Embryonic facial prominence (tissue), 1 donor: ENCODE measurements around the gene C3orf80.
"Not testable (repeated sequence)": the region's sequence is repeated elsewhere in the genome, so short reads cannot be mapped to it uniquely, and the experiment has no call there.

Experiments used
- DNase-seq: peaks from one replicate; pipeline ENCODE4 v3.0.0-alpha.2; 2016; ENCODE audit errors: extremely low spot score

Gene C3orf80

GRCh38 chr3:160213191-160213590 is 12.0 kb upstream of the C3orf80 start:
- DNase-seq, result no peak

GRCh38 chr3:160217675-160218074 is 7.5 kb upstream of the C3orf80 start:
- no peak for DNase-seq

DNA sequence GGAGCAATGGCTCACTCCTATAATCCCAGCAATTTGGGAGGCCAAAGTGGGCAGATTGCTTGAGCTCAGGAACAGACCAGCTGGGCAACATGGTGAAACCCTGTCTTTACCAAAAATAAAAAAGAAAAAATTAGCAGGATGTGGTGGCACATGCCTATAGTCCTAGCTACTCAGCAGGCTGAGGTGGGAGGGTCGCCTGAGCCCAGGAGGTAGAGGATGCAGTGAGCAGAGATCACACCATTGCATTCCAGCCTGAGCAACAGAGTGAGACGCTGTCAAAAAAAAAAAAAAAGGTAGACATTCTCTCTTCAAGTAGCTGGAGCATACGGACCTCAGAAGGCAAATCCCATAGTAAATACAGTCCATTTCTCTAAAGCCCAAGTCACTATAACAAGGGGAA is 7.1 kb upstream of the C3orf80 start:
- no peak for DNase-seq

GRCh38 chr3:160220038-160220437 is 5.2 kb upstream of the C3orf80 start:
- DNase-seq, result no peak

GRCh38 chr3:160221019-160221418 is 4.2 kb upstream of the C3orf80 start:
- DNase-seq, result no peak

DNA sequence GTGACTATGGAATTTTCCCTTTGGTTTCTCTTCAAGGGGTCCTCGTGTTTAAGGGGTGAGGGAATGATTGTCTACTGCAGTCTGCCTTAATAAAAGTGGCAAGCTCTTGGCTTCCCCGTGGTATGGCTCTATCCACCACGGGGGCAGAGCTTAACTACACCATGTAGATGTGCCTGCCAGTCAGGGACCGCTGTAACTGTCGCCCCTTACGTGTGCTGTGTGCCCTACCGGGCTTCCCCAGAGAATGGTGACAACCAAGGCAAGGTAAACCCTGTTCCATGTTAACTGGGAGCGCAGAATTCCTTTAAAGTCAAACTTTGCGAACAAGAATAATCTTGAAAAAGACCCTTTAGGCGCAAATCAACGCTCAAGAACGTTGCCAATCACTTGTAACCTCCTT is 966 bp upstream of the C3orf80 start:
- no peak for DNase-seq

DNA sequence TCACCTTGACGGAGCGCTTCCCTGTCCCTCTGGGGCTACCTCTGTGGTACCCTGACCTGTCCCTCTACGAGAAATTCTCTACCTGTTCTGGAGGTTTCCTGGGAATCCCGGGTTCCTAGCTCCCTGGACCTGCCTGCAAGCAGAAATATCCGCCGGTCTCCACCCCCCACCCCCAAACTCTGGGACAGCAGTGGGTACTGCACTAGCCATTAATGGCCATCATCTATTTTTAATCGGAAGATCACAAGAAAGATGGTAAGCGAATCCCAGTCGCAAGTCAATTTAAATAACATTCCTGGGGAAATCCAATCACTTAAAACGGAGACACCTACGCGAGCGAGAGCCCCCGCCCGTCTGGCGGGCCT is 429 bp upstream of the C3orf80 start:
- no peak for DNase-seq

GRCh38 chr3:160226026-160226907 is 1.0 kb downstream of the C3orf80 start:
- no peak for DNase-seq

- DNase-seq, result no peak
Measured at GRCh38 chr3:160227419-160227818, 2.2 kb downstream of the C3orf80 start.

DNA sequence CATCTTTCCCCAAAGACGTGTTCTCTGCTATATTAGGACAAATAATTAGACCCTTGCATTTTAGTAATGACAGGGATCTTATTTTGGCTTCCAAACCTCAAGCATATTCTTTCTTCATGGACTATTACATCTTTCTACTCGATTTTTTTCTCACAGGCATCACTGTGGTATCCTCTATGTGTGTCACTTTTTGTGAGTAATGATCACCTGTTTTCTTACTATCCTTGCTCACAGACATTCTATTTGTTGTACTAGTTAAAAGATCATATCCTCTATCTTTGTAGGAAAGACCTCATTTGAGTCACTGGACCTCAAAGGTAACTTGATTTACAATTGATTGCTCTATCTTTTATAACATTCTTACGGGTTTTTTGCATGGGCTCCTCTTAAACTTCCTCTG is 6.8 kb downstream of the C3orf80 start:
- no peak for DNase-seq

GRCh38 chr3:160240719-160241118 is 15.5 kb downstream of the C3orf80 start:
- DNase-seq, result not testable (repeated sequence)

DNA sequence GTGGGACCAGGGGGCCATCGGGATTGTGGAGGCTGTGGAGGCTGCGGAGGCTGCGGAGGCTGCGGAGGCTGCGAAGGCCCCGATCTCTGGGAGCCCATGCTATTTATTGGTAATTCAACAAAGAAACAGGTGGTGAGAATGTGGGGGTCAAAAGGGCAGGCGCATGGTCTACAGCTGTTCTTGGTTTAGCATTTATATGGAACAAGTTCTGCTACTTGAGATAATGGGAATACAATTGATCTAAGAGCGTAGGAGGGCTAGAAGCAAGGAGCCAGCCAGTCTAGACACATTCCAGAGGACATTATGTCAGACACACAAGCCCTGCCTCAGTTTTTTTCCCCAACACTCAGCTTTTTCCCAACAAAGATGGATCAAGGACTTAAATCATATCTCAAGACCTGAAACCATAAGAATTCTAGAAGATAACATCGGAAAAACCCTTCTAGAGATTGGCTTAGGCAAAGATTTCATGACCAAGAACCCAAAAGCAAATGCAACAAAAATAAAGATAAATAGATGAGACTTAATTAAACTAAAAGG is 20.1 kb downstream of the C3orf80 start:
- no peak for DNase-seq

GRCh38 chr3:160247766-160248165 is 22.5 kb downstream of the C3orf80 start:
- DNase-seq, result no peak

DNA sequence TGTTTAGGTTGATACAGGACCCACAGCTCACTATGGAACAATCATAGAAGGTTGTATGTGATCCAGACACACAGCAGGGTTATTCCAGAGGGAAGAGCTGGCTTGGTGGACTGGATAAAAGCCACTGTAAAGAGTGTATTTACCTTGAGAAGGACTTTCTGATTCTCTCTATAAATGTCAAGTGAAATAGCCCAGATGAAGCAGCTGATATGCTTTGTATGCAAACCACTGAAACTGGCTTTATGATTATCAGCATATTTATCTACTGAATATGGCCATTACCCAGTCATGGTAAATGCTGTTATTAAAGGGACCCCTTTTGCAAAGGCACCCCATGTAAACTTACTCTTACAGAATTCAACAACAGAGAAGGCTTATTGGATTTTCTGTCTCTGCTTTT is 28.1 kb downstream of the C3orf80 start:
- DNase-seq, result no peak

DNA sequence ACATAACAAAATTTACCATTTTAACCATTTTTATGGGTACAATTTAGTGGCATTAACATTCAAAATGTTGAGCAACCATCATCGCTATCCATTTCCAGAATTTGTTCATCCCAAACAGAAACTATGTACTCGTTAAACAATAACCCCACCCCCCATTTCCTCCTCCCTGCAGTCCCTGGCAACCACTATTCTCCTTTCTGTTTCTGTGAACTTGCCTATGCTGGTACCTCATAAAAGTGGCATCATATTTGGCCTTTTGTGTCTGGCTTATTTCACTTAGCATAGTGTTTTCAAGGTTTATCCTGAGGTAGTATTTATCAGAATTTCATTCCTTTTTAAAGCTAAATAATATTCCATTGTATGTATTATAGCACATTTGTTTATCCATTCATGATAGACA is 32.4 kb downstream of the C3orf80 start:
- DNase-seq, result no peak

DNA sequence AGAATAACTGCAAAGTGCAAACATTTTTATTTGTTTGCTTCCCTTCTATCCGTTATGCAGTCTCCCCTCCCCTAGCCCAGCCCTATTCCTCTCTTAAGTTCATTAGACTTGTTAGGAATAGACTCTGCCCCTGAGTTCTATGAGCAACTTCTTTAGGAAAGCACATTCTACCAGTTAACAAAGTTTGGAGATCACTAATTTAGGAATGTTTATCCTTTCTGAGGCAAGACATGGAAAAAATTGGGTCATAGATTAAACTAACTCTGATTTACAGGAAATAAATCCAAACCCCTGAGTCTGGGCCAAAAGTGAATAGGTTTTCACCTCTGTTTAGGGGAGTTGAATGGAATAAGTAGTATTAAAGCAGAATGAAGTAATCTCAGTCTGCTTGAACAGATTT is 34.4 kb downstream of the C3orf80 start:
- DNase-seq, result no peak

DNA sequence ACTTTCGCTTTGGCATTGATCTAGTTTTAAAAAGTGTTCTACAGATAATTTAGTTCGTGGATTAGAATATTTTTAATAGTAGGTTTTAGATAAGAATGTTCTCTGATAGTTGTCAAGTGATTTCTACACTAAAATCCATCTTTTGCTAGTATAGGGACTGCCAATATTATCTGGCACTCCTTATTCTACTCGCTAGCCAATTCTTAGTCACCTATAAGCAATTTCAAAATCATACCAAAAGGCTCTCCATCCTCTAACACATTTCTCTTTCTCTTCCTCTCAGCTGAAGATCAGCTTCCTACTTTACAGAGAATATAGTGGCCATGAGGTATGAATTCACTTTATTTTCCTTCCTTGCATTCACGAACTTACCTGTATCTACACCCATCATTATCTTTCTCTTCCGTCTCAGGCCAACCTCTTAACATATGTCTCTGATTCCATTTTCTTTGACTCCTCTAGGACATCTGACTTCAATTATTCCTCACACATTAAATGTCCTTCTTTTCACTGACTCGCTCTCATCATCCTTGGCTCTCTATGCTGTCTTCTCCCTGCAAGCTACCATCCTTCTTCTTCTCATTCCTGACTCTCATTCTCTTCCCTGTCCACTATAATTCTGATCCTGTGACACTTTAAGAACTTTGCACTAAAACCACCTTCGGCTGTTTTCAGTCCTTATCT is 35.5 kb downstream of the C3orf80 start:
- DNase-seq, result no peak

- no peak for DNase-seq
Measured at GRCh38 chr3:160265088-160265487, 39.9 kb downstream of the C3orf80 start.
